ENCODE measurements around the gene AIFM2.

The AIFM2 gene

GRCh38 chr10:70145166-70145665, 12.6 kb upstream of the AIFM2 start:
- H3K9ac ChIP-seq (ENCODE audit: low read length) = peak overlapping the region; percentile 73
- H3K27me3 ChIP-seq (ENCODE audit: control insufficient read depth, insufficient read depth, low read length) = no peaks in the 10 kb centered on the region
- peaks cover 14% of the 10 kb centered on the region for H3K4me1 ChIP-seq (ENCODE audit: control insufficient read depth, insufficient read depth, low read length)
- H3K36me3 ChIP-seq (ENCODE audit: control insufficient read depth, insufficient read depth, low read length) = no peaks in the 10 kb centered on the region
- peak overlapping the region; percentile 82 for H3K4me3 ChIP-seq (ENCODE audit: low read length)
- H3K9me3 ChIP-seq (ENCODE audit: control insufficient read depth, low read length) = no peaks in the 10 kb centered on the region

GRCh38 chr10:70144372-70145110, 11.9 kb upstream of the AIFM2 start:
- H3K4me3 ChIP-seq (ENCODE audit: low read length) = peak overlapping the region; percentile 82

DNA sequence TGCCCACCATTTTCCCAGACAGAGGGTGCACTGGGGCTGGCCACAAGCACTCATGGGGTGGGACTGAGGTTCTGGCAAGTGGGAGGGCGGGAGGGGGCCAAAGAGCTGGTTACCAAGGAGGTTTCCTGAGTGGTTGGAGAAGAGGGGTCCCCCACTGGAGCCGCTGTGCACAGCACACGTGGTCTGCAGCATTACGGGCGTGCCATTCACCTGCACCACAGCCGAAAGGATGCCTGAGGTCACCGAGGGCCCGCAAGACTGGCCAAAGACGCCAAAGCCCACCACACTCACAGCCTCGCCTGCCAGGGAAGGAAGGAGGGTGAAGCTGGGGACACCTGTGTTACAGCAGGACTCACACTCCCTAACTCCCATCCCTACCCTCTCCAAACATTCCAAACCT, 9.9 kb upstream of the AIFM2 start:
- Histone ChIP-seq H3K27me3 (ENCODE audit: control insufficient read depth, insufficient read depth, low read length) (no peaks in the 10 kb centered on the region), H3K9ac (ENCODE audit: low read length) (no peak overlapping the region), H3K4me1 (ENCODE audit: control insufficient read depth, insufficient read depth, low read length) (peaks cover 33% of the 10 kb centered on the region), H3K9me3 (ENCODE audit: control insufficient read depth, low read length) (no peaks in the 10 kb centered on the region), H3K4me3 (ENCODE audit: low read length) (no peak overlapping the region), H3K36me3 (ENCODE audit: control insufficient read depth, insufficient read depth, low read length) (no peaks in the 10 kb centered on the region)

More at GRCh38 chr10:70144372-70145110, 11.9 kb upstream of the AIFM2 start:
- Histone ChIP-seq H3K4me1 (ENCODE audit: control insufficient read depth, insufficient read depth, low read length) (peaks cover 14% of the 10 kb centered on the region), H3K36me3 (ENCODE audit: control insufficient read depth, insufficient read depth, low read length) (no peaks in the 10 kb centered on the region), H3K27me3 (ENCODE audit: control insufficient read depth, insufficient read depth, low read length) (no peaks in the 10 kb centered on the region), H3K9ac (ENCODE audit: low read length) (peak overlapping the region; percentile 73), H3K9me3 (ENCODE audit: control insufficient read depth, low read length) (no peaks in the 10 kb centered on the region)

DNA sequence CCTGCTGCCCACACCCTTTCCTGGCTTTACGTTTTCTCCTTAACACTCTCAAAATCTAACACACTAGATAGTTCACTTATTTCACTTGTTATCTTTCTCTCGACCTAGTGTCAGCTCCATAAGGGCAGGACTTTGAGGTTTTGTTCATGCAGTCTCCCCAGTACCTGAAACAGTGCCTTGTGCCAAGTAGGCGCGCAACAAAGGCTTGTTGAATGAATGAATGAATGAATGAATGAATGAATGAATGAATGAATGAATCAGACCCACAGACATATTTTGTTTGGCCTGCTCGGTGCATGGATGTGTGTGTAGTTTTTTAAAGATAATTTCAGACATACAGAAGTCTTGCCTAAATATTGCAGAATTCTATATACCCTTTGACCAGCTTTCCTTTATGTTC, 7.7 kb upstream of the AIFM2 start:
- no peaks in the 10 kb centered on the region for H3K9me3 ChIP-seq (ENCODE audit: control insufficient read depth, low read length)
- H3K36me3 ChIP-seq (ENCODE audit: control insufficient read depth, insufficient read depth, low read length) = no peaks in the 10 kb centered on the region
- peaks cover 36% of the 10 kb centered on the region for H3K4me1 ChIP-seq (ENCODE audit: control insufficient read depth, insufficient read depth, low read length)
- no peaks in the 10 kb centered on the region for H3K27me3 ChIP-seq (ENCODE audit: control insufficient read depth, insufficient read depth, low read length)
- no peak overlapping the region for H3K4me3 ChIP-seq (ENCODE audit: low read length)
- H3K9ac ChIP-seq (ENCODE audit: low read length) = no peak overlapping the region

DNA sequence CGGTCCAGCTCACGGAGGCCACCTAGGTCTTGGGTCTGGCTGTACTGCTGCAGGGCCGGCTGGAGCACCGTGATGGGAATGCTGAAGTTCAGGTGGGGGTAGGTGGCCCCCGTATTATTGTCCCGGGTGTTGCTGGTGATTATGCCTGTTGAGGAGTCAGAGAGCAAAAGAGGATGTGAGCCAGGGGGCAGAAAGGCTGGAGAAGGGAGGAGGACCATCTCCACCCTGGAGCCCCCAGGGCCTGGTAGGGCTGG, 7.3 kb upstream of the AIFM2 start:
- Histone ChIP-seq H3K9me3 (ENCODE audit: control insufficient read depth, low read length) (no peaks in the 10 kb centered on the region), H3K4me1 (ENCODE audit: control insufficient read depth, insufficient read depth, low read length) (peaks cover 33% of the 10 kb centered on the region), H3K36me3 (ENCODE audit: control insufficient read depth, insufficient read depth, low read length) (no peaks in the 10 kb centered on the region), H3K4me3 (ENCODE audit: low read length) (no peak overlapping the region), H3K27me3 (ENCODE audit: control insufficient read depth, insufficient read depth, low read length) (no peaks in the 10 kb centered on the region), H3K9ac (ENCODE audit: low read length) (no peak overlapping the region)

DNA sequence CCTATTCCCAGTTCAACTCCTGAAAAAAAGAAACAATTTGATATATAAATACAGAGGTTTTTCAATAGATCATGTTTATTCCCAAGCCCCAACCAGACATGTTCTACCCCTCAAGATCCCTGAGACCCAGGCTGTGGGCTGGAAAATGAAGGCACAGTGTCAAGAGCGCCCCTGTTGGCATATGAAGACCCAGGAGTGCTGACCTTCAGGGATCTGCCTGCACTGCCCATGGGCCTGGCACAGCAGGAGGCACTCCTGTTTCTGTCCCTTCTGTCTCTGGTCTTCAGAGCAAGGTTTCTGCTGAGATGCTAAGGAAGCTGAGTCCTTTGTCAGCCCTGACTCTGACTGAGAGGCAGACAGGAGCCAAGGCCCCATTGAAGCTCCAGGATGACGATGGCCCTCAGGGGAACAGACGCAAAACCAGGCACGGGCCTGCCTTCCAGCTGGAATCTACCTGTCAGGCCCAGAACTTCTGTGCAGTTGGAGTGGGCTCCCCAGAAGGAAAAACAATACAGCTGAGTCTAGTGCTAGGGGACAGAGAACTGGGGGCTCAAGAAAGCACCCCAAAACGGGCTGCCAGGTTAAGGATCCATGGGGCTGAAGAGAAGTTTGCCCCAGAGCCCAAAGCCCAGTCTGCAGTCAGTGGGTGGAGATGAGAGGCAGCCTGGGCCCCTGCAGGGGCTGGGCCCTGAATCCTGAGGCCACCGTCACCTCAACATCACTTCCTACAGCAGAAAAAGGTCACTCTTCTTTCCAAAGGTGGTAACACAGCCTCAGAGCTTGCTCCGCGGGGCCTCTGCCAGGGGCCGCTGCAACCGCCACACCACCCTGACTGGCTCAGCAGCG, 6.7 kb upstream of the AIFM2 start:
- Histone ChIP-seq H3K4me3 (ENCODE audit: low read length) (no peak overlapping the region), H3K36me3 (ENCODE audit: control insufficient read depth, insufficient read depth, low read length) (no peaks in the 10 kb centered on the region), H3K4me1 (ENCODE audit: control insufficient read depth, insufficient read depth, low read length) (peaks cover 30% of the 10 kb centered on the region), H3K9ac (ENCODE audit: low read length) (no peak overlapping the region), H3K9me3 (ENCODE audit: control insufficient read depth, low read length) (no peaks in the 10 kb centered on the region), H3K27me3 (ENCODE audit: control insufficient read depth, insufficient read depth, low read length) (no peaks in the 10 kb centered on the region)

- no peaks in the 10 kb centered on the region for H3K27me3 ChIP-seq (ENCODE audit: control insufficient read depth, insufficient read depth, low read length)
- H3K4me3 ChIP-seq (ENCODE audit: low read length) = no peak overlapping the region
- no peaks in the 10 kb centered on the region for H3K9me3 ChIP-seq (ENCODE audit: control insufficient read depth, low read length)
- no peak overlapping the region for H3K9ac ChIP-seq (ENCODE audit: low read length)
- H3K36me3 ChIP-seq (ENCODE audit: control insufficient read depth, insufficient read depth, low read length) = no peaks in the 10 kb centered on the region
- peaks cover 30% of the 10 kb centered on the region for H3K4me1 ChIP-seq (ENCODE audit: control insufficient read depth, insufficient read depth, low read length)
Observed at GRCh38 chr10:70137927-70138883, 5.6 kb upstream of the AIFM2 start.

DNA sequence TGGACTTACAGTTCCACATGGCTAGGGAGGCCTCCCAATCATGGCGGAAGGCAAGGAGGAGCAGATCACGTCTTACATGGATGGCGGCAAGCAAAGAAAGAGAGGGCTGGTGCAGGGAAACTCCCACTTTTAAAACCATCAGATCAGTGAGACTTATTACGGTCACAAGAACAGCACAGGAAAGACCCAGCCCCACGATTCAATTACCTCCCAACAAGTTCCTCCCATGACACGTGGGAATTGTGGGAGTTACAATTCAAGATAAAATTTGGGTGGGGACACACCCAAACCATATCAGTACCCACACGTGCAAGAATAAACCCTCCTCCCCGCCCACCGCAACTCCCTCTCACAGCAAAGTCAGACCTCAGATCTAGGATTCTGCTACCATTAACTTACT, 4.5 kb upstream of the AIFM2 start:
- no peaks in the 10 kb centered on the region for H3K9me3 ChIP-seq (ENCODE audit: control insufficient read depth, low read length)
- peaks cover 30% of the 10 kb centered on the region for H3K4me1 ChIP-seq (ENCODE audit: control insufficient read depth, insufficient read depth, low read length)
- no peak overlapping the region for H3K9ac ChIP-seq (ENCODE audit: low read length)
- no peak overlapping the region for H3K4me3 ChIP-seq (ENCODE audit: low read length)
- H3K36me3 ChIP-seq (ENCODE audit: control insufficient read depth, insufficient read depth, low read length) = no peaks in the 10 kb centered on the region
- H3K27me3 ChIP-seq (ENCODE audit: control insufficient read depth, insufficient read depth, low read length) = no peaks in the 10 kb centered on the region

DNA sequence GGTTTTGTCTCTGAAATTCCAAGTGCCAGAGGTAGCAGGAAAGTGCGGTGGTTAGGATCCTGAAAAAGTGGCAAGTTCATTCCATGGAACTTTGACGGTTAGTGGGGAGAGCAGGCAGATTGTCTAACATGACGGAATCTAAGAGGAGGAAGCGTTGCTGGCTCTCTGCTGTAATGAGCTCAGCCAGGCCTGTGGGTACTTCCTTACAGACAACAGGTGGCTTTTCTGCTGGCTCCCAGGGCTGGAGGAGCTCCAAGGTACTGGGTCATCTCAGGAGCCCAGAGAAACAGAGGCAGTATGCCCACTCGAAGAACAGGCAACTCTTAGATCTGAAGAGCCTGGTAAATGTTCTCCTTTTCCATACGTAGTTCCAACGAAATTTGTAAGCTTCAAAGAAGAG, 3.1 kb upstream of the AIFM2 start:
- no peak overlapping the region for H3K9ac ChIP-seq (ENCODE audit: low read length)
- H3K9me3 ChIP-seq (ENCODE audit: control insufficient read depth, low read length) = no peaks in the 10 kb centered on the region
- H3K27me3 ChIP-seq (ENCODE audit: control insufficient read depth, insufficient read depth, low read length) = no peaks in the 10 kb centered on the region
- no peaks in the 10 kb centered on the region for H3K36me3 ChIP-seq (ENCODE audit: control insufficient read depth, insufficient read depth, low read length)
- H3K4me1 ChIP-seq (ENCODE audit: control insufficient read depth, insufficient read depth, low read length) = peaks cover 42% of the 10 kb centered on the region
- no peak overlapping the region for H3K4me3 ChIP-seq (ENCODE audit: low read length)

GRCh38 chr10:70135046-70135445, 2.4 kb upstream of the AIFM2 start:
- Histone ChIP-seq H3K36me3 (ENCODE audit: control insufficient read depth, insufficient read depth, low read length) (no peaks in the 10 kb centered on the region), H3K27me3 (ENCODE audit: control insufficient read depth, insufficient read depth, low read length) (no peaks in the 10 kb centered on the region), H3K4me3 (ENCODE audit: low read length) (no peak overlapping the region), H3K9ac (ENCODE audit: low read length) (no peak overlapping the region), H3K4me1 (ENCODE audit: control insufficient read depth, insufficient read depth, low read length) (peaks cover 42% of the 10 kb centered on the region), H3K9me3 (ENCODE audit: control insufficient read depth, low read length) (no peaks in the 10 kb centered on the region)

- H3K4me1 ChIP-seq (ENCODE audit: control insufficient read depth, insufficient read depth, low read length) = peaks cover 13% of the 10 kb centered on the region
Observed at GRCh38 chr10:70131560-70131937, 1.1 kb downstream of the AIFM2 start.

More at GRCh38 chr10:70131560-70131937, 1.1 kb downstream of the AIFM2 start:
- Histone ChIP-seq H3K9ac (ENCODE audit: low read length) (peak overlapping the region; percentile 91), H3K4me3 (ENCODE audit: low read length) (peak overlapping the region; percentile 79), H3K36me3 (ENCODE audit: control insufficient read depth, insufficient read depth, low read length) (no peaks in the 10 kb centered on the region), H3K27me3 (ENCODE audit: control insufficient read depth, insufficient read depth, low read length) (no peaks in the 10 kb centered on the region), H3K9me3 (ENCODE audit: control insufficient read depth, low read length) (no peaks in the 10 kb centered on the region)
